ENCODE measurements around the gene ALDH3A2.
"Not testable (repeated sequence)": the region's sequence is repeated elsewhere in the genome, so short reads cannot be mapped to it uniquely, and the experiment has no call there.

Gene ALDH3A2

GRCh38 chr17:19650826-19651225 is 2.3 kb downstream of the ALDH3A2 start:
- DNase-seq (ENCODE audit: low read depth) = no peak

- DNase-seq (ENCODE audit: low read depth) = no peak
Measured at GRCh38 chr17:19651451-19652238, 3.1 kb downstream of the ALDH3A2 start.

- DNase-seq (ENCODE audit: low read depth) = no peak
Measured at GRCh38 chr17:19652595-19652994, 4.0 kb downstream of the ALDH3A2 start.

GRCh38 chr17:19654342-19654886 is 5.9 kb downstream of the ALDH3A2 start:
- no peak for DNase-seq (ENCODE audit: low read depth)

DNA sequence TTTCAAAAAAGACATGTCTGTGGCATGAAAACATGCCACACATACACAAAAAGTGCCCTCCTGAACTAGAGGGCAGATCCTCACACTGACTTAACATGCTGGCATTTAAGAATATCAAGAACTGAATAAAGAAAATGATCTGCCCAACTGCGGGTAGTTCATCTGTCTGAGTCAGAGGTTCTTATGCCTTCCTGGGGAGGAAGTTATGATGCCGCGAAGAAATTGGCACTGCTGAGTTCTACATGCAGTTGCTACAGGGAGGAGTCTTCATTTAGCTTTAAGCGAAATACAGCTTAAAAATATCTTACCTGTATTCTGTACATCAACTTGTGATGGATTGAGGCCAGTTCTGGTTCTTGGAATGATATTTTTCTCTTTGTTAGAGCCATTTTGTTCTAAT is 6.3 kb downstream of the ALDH3A2 start:
- no peak for DNase-seq (ENCODE audit: low read depth)

GRCh38 chr17:19656336-19656735 is 7.8 kb downstream of the ALDH3A2 start:
- DNase-seq (ENCODE audit: low read depth) = no peak

DNA sequence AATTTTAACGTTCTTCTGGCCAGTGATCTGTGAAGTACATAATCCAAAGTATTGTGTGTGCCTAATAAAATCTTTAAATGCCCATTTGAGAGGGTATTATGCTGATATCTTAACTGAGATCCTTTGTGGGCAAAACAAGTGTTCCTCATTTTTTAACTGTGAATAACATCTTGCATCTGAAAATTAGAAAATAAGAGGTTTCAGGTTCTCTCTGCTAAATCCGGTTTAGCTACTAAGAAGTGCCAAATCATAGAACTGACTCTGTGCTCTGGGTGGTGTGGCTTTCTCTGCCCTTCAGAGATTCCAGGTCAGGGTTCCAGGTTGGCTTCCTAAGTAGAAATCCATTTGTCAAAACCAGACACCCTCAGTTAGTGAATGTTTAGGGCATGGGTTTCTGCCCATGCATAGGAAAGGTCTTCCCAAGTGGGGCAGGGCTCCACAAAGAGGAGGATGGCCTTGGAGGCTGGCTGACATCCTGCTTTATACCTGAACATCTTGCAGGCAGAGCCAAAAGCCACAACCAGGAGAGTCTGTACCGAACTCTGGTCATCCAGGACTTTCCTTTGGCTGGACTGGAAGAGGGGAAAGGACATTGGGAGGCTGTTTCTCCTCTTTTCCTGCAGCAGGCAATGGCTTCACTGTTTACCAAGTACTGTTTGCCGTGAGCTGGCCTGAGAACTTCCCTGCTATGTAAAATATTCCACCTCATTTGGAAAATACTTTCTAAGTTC is 8.5 kb downstream of the ALDH3A2 start:
- no peak for DNase-seq (ENCODE audit: low read depth)

GRCh38 chr17:19659366-19660177 is 11.0 kb downstream of the ALDH3A2 start:
- DNase-seq (ENCODE audit: low read depth) = no peak

- no peak for DNase-seq (ENCODE audit: low read depth)
Measured at GRCh38 chr17:19660219-19660870, 11.8 kb downstream of the ALDH3A2 start.

GRCh38 chr17:19661121-19661520 is 12.6 kb downstream of the ALDH3A2 start:
- no peak for DNase-seq (ENCODE audit: low read depth)

- DNase-seq (ENCODE audit: low read depth) = no peak
Measured at GRCh38 chr17:19663097-19663496, 14.5 kb downstream of the ALDH3A2 start.

GRCh38 chr17:19664136-19664820 is 15.7 kb downstream of the ALDH3A2 start:
- no peak for DNase-seq (ENCODE audit: low read depth)

DNA sequence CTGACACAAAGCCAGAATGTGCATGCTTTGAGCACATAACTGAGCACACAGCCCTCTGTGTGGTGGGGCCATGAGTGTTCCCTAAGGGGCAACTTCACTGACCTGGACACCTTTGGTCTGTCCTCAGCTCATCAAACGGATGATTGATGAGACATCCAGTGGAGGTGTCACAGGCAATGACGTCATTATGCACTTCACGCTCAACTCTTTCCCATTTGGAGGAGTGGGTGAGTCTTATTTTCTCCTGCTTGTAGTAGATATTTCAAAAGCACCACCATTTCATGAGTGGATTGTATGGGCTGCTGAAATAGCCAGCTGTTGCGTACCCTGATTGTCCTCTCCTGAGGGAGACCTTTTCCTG is 16.2 kb downstream of the ALDH3A2 start:
- no peak for DNase-seq (ENCODE audit: low read depth)

DNA sequence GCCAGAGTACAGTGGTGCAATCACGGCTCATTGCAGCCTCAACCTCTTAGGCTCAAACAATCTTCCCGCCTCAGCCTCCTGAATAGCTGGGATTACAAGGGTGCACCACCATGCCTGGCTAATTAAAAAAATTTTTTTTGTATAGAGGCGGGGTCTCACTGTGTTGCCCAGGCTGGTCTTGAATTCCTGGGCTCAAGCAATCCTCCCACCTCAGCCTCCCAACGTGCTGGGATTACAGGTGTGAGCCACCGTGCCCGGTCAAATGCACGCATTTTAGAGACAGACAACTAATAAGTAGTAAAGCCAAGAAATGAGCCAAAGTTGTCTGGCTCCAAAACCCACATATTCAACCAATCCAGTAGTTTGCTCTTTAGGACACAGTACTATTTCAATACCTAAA is 21.1 kb downstream of the ALDH3A2 start:
- not testable (repeated sequence) for DNase-seq (ENCODE audit: low read depth)

DNA sequence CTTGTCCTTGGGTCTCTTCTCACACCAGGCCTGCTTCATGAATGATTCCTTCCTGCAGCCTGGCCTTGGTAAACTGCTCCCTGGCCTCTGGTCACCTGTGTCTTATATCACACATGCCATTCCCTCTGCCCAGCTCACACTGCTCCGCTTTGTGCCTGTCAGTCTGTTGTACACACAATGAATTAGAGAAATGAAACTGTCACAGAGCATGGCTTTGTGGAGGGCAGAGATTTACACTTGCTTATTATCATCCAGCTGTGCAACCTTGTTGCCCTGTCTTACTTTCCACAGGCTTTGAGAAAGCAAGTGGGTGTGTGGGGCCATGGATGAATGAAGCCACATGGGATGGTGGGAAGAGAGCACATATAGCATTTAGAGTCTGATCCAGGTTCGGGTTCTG is 22.4 kb downstream of the ALDH3A2 start:
- no peak for DNase-seq (ENCODE audit: low read depth)

- DNase-seq (ENCODE audit: low read depth) = no peak
Measured at GRCh38 chr17:19671433-19671832, 22.9 kb downstream of the ALDH3A2 start.

DNA sequence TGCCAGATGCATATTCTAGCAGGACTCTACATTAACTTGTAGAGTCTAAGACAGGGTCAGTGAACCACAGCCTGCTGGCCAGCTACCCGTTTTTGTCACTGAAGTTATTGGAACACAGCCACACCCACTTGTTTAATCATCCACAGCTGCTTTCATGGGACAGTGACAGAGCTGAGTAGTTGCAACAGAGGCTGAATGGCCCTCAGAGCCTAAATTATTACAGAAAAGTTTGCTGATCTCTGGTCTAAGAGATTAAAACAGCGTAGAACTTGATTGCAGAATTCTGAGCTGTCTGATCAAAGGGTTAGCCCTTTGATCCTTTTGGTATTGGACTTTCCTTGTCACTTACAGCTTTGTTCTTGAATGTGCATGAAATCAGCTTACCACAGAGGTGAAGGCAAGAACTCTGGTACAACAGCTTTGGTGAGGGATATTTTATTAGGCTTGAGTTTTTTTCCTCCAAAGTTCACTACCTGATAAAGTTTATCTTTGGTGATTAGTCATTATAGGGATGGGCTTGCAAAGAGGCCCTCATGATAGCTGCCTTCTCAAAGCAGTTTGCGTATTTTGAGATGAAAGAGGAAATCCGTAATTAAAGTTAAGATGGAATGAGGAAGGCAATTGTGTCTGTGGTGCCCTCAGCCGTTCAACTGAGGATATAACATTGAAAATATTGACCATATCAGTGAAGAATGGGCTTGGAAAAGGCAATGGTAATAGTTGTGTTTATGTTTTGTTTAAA is 23.6 kb downstream of the ALDH3A2 start:
- no peak for DNase-seq (ENCODE audit: low read depth)

DNA sequence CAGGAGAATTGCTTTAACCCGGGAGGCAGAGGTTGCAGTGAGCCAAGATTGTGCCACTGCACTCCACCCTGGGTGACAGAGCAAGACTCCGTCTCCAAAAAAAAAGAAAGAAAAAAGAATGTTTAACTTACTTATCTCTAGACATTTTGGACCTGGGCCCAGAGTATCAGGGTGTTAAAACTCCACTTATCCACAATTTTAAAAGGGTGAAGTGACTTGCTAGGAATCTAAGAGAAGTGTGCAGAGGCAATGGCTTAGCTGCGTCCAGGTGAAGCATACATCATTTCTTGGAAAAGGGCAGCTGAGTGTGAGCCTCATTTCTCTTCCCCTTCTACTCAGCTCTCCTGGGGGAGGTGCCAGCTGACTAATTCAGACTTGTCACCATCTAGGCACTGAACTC is 25.1 kb downstream of the ALDH3A2 start:
- no peak for DNase-seq (ENCODE audit: low read depth)

- DNase-seq (ENCODE audit: low read depth) = no peak
Measured at GRCh38 chr17:19676896-19677295, 28.3 kb downstream of the ALDH3A2 start.

DNA sequence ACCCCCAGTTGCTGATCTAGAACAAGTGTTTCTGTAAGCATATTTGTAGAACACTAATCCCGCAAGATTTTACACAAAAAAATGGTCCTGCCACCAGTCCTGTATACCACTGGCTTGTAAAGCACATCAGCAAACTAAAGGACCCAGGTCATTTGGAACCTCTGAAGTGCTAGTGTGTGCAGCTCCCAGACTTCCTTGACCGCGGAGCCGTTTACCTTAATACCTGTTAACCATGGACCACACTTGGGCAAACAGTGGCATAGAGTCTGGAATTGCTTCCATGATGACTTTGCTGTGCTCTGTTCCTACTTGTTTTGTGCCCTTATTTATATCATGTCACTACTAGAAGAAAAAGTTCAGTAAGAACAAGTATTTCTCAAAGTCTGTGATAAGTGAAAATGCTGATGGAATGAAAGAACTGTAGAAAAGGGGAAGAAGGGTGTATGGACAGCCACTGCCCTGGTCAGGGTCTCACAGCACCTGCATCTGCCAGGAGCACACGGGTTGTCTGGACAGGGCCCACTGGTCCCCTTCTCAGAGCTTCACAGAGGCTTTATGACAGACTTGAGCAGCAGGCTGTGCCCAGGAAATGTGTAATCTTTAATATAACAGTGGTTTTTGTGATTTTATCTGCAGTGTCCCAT is 29.3 kb downstream of the ALDH3A2 start:
- DNase-seq (ENCODE audit: low read depth) = no peak

Data from CMK (cell line).